ENCODE data around the gene LRRIQ1. TPM values are rescaled to one million over a fixed set of nuclear protein-coding genes. Genes with fewer than 3 reads are reported as not detected.
A peak's percentile ranks its signal among the peaks of the same experiment; 100 is the strongest.

The LRRIQ1 gene
- total RNA-seq, 1 donor from 2014 or later, result 25.5 TPM

GRCh38 chr12:85281636-85282312 is 245.6 kb downstream of the LRRIQ1 start:
- TF ChIP-seq EZH2phosphoT487 (IDR thresholded peaks at IDR 0.05), result no peak
- no peak for TF ChIP-seq EZH2 (IDR thresholded peaks at IDR 0.05)
- TF ChIP-seq CTCF (IDR thresholded peaks at IDR 0.05), result no peak
- H3K27ac Mint-ChIP-seq, result no peak overlapping the region
- Histone ChIP-seq H3K4me3 (peak overlapping the region; percentile 71), H3K27ac (no peak overlapping the region), H4K20me1 (ENCODE audit: low read depth) (no peaks in the 10 kb centered on the region), H3K9me3 (ENCODE audit: low read depth) (no peaks in the 10 kb centered on the region), H3F3A (ENCODE audit: low read depth) (peaks cover 24% of the 10 kb centered on the region), H3K4me1 (peaks cover 19% of the 10 kb centered on the region), H3K79me2 (ENCODE audit: low read depth) (no peaks in the 10 kb centered on the region), H2AFZ (replicated peaks) (peak overlapping the region; percentile 100), H3K36me3 (no peaks in the 10 kb centered on the region), H3K4me2 (peak overlapping the region; percentile 93), H3K9ac (no peak overlapping the region), H3K27me3 (peaks cover 48% of the 10 kb centered on the region)
- H3K36me3 Mint-ChIP-seq, result peaks cover 2% of the 10 kb centered on the region
- peaks cover 13% of the 10 kb centered on the region for H3K4me1 Mint-ChIP-seq
- peaks cover 6% of the 10 kb centered on the region for H3K9me3 Mint-ChIP-seq
- H3K4me3 Mint-ChIP-seq, result peak overlapping the region; percentile 94
- DNase-seq (ENCODE audit: low spot score), result peak; percentile 29
- peaks cover 40% of the 10 kb centered on the region for H3K27me3 Mint-ChIP-seq (ENCODE audit: insufficient read depth, low read depth)

GRCh38 chr12:85283560-85283959 is 247.4 kb downstream of the LRRIQ1 start:
- Histone ChIP-seq H3K36me3 (no peaks in the 10 kb centered on the region), H3F3A (ENCODE audit: low read depth) (peaks cover 24% of the 10 kb centered on the region), H3K9me3 (ENCODE audit: low read depth) (no peaks in the 10 kb centered on the region), H3K4me2 (no peak overlapping the region), H3K4me1 (peaks cover 19% of the 10 kb centered on the region), H3K79me2 (ENCODE audit: low read depth) (no peaks in the 10 kb centered on the region), H2AFZ (replicated peaks) (no peak overlapping the region), H3K27me3 (peaks cover 30% of the 10 kb centered on the region), H3K4me3 (no peak overlapping the region), H3K9ac (no peak overlapping the region), H3K27ac (no peak overlapping the region), H4K20me1 (ENCODE audit: low read depth) (no peaks in the 10 kb centered on the region)
- TF ChIP-seq EZH2phosphoT487 (IDR thresholded peaks at IDR 0.05) (no peak), EZH2 (IDR thresholded peaks at IDR 0.05) (no peak), CTCF (IDR thresholded peaks at IDR 0.05) (no peak)
- Mint-ChIP-seq H3K4me1 (peaks cover 13% of the 10 kb centered on the region), H3K27ac (no peak overlapping the region), H3K36me3 (no peaks in the 10 kb centered on the region), H3K4me3 (no peak overlapping the region), H3K27me3 (ENCODE audit: insufficient read depth, low read depth) (peaks cover 24% of the 10 kb centered on the region), H3K9me3 (no peaks in the 10 kb centered on the region)
- no peak for DNase-seq (ENCODE audit: low spot score)

Other genes starting within 250 kb of the LRRIQ1 start
- gene SLC6A15, start 123.6 kb upstream of the LRRIQ1 start, total RNA-seq (ENCODE audit: low replicate concordance), result 15.1 and 25.4 TPM in 2 replicates
- gene TSPAN19, start 74 bp upstream of the LRRIQ1 start, total RNA-seq (ENCODE audit: low replicate concordance), result 4.3 and 5.0 TPM in 2 replicates
- gene ALX1, start 243.9 kb downstream of the LRRIQ1 start, total RNA-seq (ENCODE audit: low replicate concordance), result 3.9 and 5.6 TPM in 2 replicates